Measurements from ENCODE around the gene PLCG2. TPM values are rescaled to one million over a fixed set of nuclear protein-coding genes. Genes with fewer than 3 reads are reported as not detected.

PLCG2 gene
- total and polyA plus RNA-seq, 2 experiments from 2014 or later: 3.5 to 10.4 TPM

GRCh38 chr16:81767987-81768592 lies 11.0 kb upstream of the PLCG2 start:
- Histone ChIP-seq H3K4me3 (no peak overlapping the region), H3K27ac (no peak overlapping the region), H3K9me3 (ENCODE audit: low read depth) (no peaks in the 10 kb centered on the region), H3K36me3 (no peaks in the 10 kb centered on the region), H3K27me3 (no peaks in the 10 kb centered on the region), H3K4me1 (ENCODE audit: low read depth) (no peaks in the 10 kb centered on the region)
- no peak for DNase-seq (ENCODE audit: low read depth in 1 of 2, low spot score in 1 of 2)
- no peak for TF ChIP-seq CTCF (IDR thresholded peaks at IDR 0.05; ENCODE audit: low read depth, low read length)

- Histone ChIP-seq H3K36me3 (no peaks in the 10 kb centered on the region), H3K4me1 (ENCODE audit: low read depth) (no peaks in the 10 kb centered on the region), H3K27me3 (no peaks in the 10 kb centered on the region), H3K9me3 (ENCODE audit: low read depth) (no peaks in the 10 kb centered on the region), H3K4me3 (no peak overlapping the region), H3K27ac (no peak overlapping the region)
- no peak for TF ChIP-seq CTCF (IDR thresholded peaks at IDR 0.05; ENCODE audit: low read depth, low read length)
- DNase-seq (ENCODE audit: low read depth in 1 of 2, low spot score in 1 of 2): no peak
Measured at GRCh38 chr16:81770008-81770407, 9.1 kb upstream of the PLCG2 start.

GRCh38 chr16:81774348-81774747 lies 4.7 kb upstream of the PLCG2 start:
- DNase-seq (ENCODE audit: low read depth in 1 of 2, low spot score in 1 of 2): no peak
- Histone ChIP-seq H3K4me3 (no peak overlapping the region), H3K27ac (no peak overlapping the region), H3K27me3 (peaks cover 17% of the 10 kb centered on the region), H3K9me3 (ENCODE audit: low read depth) (no peaks in the 10 kb centered on the region), H3K36me3 (no peaks in the 10 kb centered on the region), H3K4me1 (ENCODE audit: low read depth) (no peaks in the 10 kb centered on the region)
- no peak for TF ChIP-seq CTCF (IDR thresholded peaks at IDR 0.05; ENCODE audit: low read depth, low read length)

GRCh38 chr16:81775570-81775969 lies 3.5 kb upstream of the PLCG2 start:
- Histone ChIP-seq H3K4me3 (no peak overlapping the region), H3K36me3 (no peaks in the 10 kb centered on the region), H3K27ac (no peak overlapping the region), H3K9me3 (ENCODE audit: low read depth) (no peaks in the 10 kb centered on the region), H3K27me3 (peaks cover 29% of the 10 kb centered on the region), H3K4me1 (ENCODE audit: low read depth) (no peaks in the 10 kb centered on the region)
- no peak for DNase-seq (ENCODE audit: low read depth in 1 of 2, low spot score in 1 of 2)
- no peak for TF ChIP-seq CTCF (IDR thresholded peaks at IDR 0.05; ENCODE audit: low read depth, low read length)

- Histone ChIP-seq H3K27ac (no peak overlapping the region), H3K9me3 (ENCODE audit: low read depth) (no peaks in the 10 kb centered on the region), H3K27me3 (peaks cover 35% of the 10 kb centered on the region), H3K36me3 (no peaks in the 10 kb centered on the region), H3K4me1 (ENCODE audit: low read depth) (peaks cover 3% of the 10 kb centered on the region), H3K4me3 (no peak overlapping the region)
- TF ChIP-seq CTCF (IDR thresholded peaks at IDR 0.05; ENCODE audit: low read depth, low read length): no peak
- DNase-seq (ENCODE audit: low read depth in 1 of 2, low spot score in 1 of 2): no peak
Measured at GRCh38 chr16:81778231-81778630, 860 bp upstream of the PLCG2 start.

Data from cardiac muscle cell (in vitro differentiated cells and primary cell).